Suprapubic skin (tissue), 4 donors: ENCODE results near the gene MFAP5. TPM values are rescaled to one million over a fixed set of nuclear protein-coding genes. Genes with fewer than 3 reads are reported as not detected.

Source experiments
- DNase-seq, 2 donors: peaks; one replicate each; pipeline ENCODE4 v3.0.0-alpha.2; 2019; ENCODE audit warnings: low spot score in 2 of 2
- H3K27ac ChIP-seq: fragments of 200-600 bp; sonication (generic); one replicate; pipeline ENCODE4 v1.5.1; 2019
- H3K27me3 ChIP-seq: fragments of 200-600 bp; sonication (generic); one replicate; pipeline ENCODE4 v1.5.1; 2019
- H3K36me3 ChIP-seq: fragments of 200-600 bp; sonication (generic); one replicate; pipeline ENCODE4 v1.5.1; 2019
- H3K4me1 ChIP-seq: fragments of 200-600 bp; sonication (generic); one replicate; pipeline ENCODE4 v1.5.1; 2019
- H3K4me3 ChIP-seq: fragments of 200-600 bp; sonication (generic); one replicate; pipeline ENCODE4 v1.5.1; 2019; ENCODE audit warnings: mild to moderate bottlenecking
- H3K9me3 ChIP-seq: fragments of 200-600 bp; sonication (generic); one replicate; pipeline ENCODE4 v1.5.1; 2019
- CTCF ChIP-seq, 2 donors: fragments of 200-600 bp in 1 of 2; fragments of 450-650 bp in 1 of 2; sonication (generic) in 1 of 2; IDR thresholded peaks; one replicate each; pipeline ENCODE4 v1.5.1; 2016 to 2019; ENCODE audit warnings: antibody characterized with exemption in 2 of 2, mild to moderate bottlenecking in 1 of 2, moderate library complexity in 1 of 2
- EP300 ChIP-seq: sonication (generic); formaldehyde crosslinking; IDR thresholded peaks from one replicate; pipeline ENCODE4 v1.6.1; 2017; ENCODE audit warnings: antibody characterized with exemption
- POLR2A ChIP-seq, 2 donors: fragments of 450-650 bp; IDR thresholded peaks; one replicate each; pipeline ENCODE4 v1.6.1; 2017; ENCODE audit warnings: antibody characterized with exemption in 2 of 2, mild to moderate bottlenecking in 2 of 2, moderate library complexity in 2 of 2
- POLR2AphosphoS5 ChIP-seq, 3 donors: sonication (generic); formaldehyde crosslinking; IDR thresholded peaks; one replicate each; pipeline ENCODE4 v1.6.1; 2017; ENCODE audit warnings: antibody characterized with exemption in 3 of 3
- WGBS: methylation state at CpG from one replicate; pipeline ENCODE4 v1.1.5; 2018; 5-methylcytosine and 5-hydroxymethylcytosine counted together
- total RNA-seq, 4 donors: library from RNA; depleted of rRNA; stranded (reverse); fragments of >200 nt; gene quantifications; one replicate each; pipeline ENCODE4 v1.1.0, GENCODE V29; 2016

The MFAP5 gene
- total RNA-seq, 4 donors from 2014 or later = 18.1 to 70.5 (median 26.4) TPM

GRCh38 chr12:8698879-8699278 lies 36.3 kb upstream of the MFAP5 start:
- Histone ChIP-seq H3K27ac (no peak overlapping the region), H3K4me3 (peak overlapping the region; percentile 99), H3K9me3 (no peaks in the 10 kb centered on the region), H3K27me3 (no peaks in the 10 kb centered on the region), H3K36me3 (no peaks in the 10 kb centered on the region), H3K4me1 (peaks cover 41% of the 10 kb centered on the region)
- DNase-seq = no peak
- TF ChIP-seq CTCF (IDR thresholded peaks at IDR 0.05) (no peak), POLR2A (IDR thresholded peaks at IDR 0.05) (no peak), POLR2AphosphoS5 (IDR thresholded peaks at IDR 0.05) (no peak), EP300 (no peak)
- WGBS = 20% methylated on average over 2 of the region's 2 CpGs

GRCh38 chr12:8698132-8698851 lies 35.7 kb upstream of the MFAP5 start:
- TF ChIP-seq POLR2A (IDR thresholded peaks at IDR 0.05) (no peak), EP300 (no peak), CTCF (IDR thresholded peaks at IDR 0.05) (no peak), POLR2AphosphoS5 (IDR thresholded peaks at IDR 0.05) (no peak)
- Histone ChIP-seq H3K27ac (peak overlapping the region; percentile 94), H3K4me1 (peaks cover 41% of the 10 kb centered on the region), H3K36me3 (no peaks in the 10 kb centered on the region), H3K4me3 (peak overlapping the region; percentile 99), H3K9me3 (no peaks in the 10 kb centered on the region), H3K27me3 (no peaks in the 10 kb centered on the region)
- peak; percentile 78 to 88 for DNase-seq
- WGBS = 2% methylated on average over 18 of the region's 85 CpGs

- WGBS = 3% methylated on average over 8 of the region's 88 CpGs
Measured at GRCh38 chr12:8697476-8698131, 35.0 kb upstream of the MFAP5 start, which contains the start of gene RIMKLB. RIMKLB (plus strand) TSS chr12:8697991; CDS start chr12:8713867, 15,876 bp downstream.

GRCh38 chr12:8697120-8697475 lies 34.5 kb upstream of the MFAP5 start:
- Histone ChIP-seq H3K9me3 (no peaks in the 10 kb centered on the region), H3K4me1 (peaks cover 36% of the 10 kb centered on the region), H3K36me3 (no peaks in the 10 kb centered on the region), H3K4me3 (peak overlapping the region; percentile 99), H3K27me3 (no peaks in the 10 kb centered on the region), H3K27ac (peak overlapping the region; percentile 94)
- no peak for DNase-seq
- 0% methylated on average over 21 of the region's 21 CpGs for WGBS
- TF ChIP-seq POLR2AphosphoS5 (IDR thresholded peaks at IDR 0.05) = peak in 1 of 3 donors; percentile 7
- no peak for TF ChIP-seq EP300

More at GRCh38 chr12:8697476-8698131, 35.0 kb upstream of the MFAP5 start, which contains the start of gene RIMKLB:
- H3K36me3 ChIP-seq = no peaks in the 10 kb centered on the region
- H3K9me3 ChIP-seq = no peaks in the 10 kb centered on the region
- TF ChIP-seq CTCF (IDR thresholded peaks at IDR 0.05) = no peak
- TF ChIP-seq POLR2A (IDR thresholded peaks at IDR 0.05) = peak in 1 of 2 donors; percentile 46
- TF ChIP-seq POLR2AphosphoS5 (IDR thresholded peaks at IDR 0.05) = peak in 1 of 3 donors; percentile 8
- TF ChIP-seq EP300 = no peak
- H3K4me1 ChIP-seq = peaks cover 41% of the 10 kb centered on the region
- peak; percentile 85 to 88 for DNase-seq
- H3K27me3 ChIP-seq = no peaks in the 10 kb centered on the region
- H3K27ac ChIP-seq = peak within 1 kb of the TSS; percentile 94
- H3K4me3 ChIP-seq = peak within 1 kb of the TSS; percentile 99

GRCh38 chr12:8696442-8697090 lies 33.9 kb upstream of the MFAP5 start:
- 22% methylated on average over 6 of the region's 6 CpGs for WGBS
- no peaks in the 10 kb centered on the region for H3K27me3 ChIP-seq
- no peak for DNase-seq
- no peak for TF ChIP-seq POLR2AphosphoS5 (IDR thresholded peaks at IDR 0.05)
- no peak for TF ChIP-seq POLR2A (IDR thresholded peaks at IDR 0.05)
- TF ChIP-seq CTCF (IDR thresholded peaks at IDR 0.05) = no peak
- TF ChIP-seq EP300 = no peak
- no peaks in the 10 kb centered on the region for H3K36me3 ChIP-seq
- peak overlapping the region; percentile 99 for H3K4me3 ChIP-seq
- H3K9me3 ChIP-seq = no peaks in the 10 kb centered on the region
- peak overlapping the region; percentile 94 for H3K27ac ChIP-seq
- H3K4me1 ChIP-seq = peaks cover 33% of the 10 kb centered on the region
